ENCODE results near the gene ARHGAP22. TPM values are rescaled to one million over a fixed set of nuclear protein-coding genes. Genes with fewer than 3 reads are reported as not detected.

ARHGAP22 gene
- total RNA-seq, 2 donors from 2014 or later = 4.4 to 8.6 TPM

DNA sequence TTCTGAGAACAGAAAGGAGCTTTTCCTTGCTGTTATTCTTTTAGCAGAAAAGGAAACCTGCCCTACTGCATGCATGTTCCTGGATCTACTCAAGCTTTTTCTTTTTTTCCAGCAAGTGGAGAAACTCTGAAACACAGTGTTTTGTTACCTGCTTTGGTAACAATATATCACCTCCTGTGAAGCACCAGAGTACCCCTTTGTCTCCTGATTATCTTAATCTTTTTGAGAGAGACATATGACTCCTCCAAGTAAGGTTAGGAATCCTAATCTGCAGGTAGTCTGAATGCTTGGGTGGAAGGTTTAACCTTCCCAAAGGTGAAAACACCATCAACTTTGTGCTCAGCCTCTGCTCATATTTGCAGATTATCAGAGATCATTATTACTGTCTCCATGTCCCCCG is 205.3 kb downstream of the ARHGAP22 start:
- TF ChIP-seq POLR2AphosphoS5 (IDR thresholded peaks at IDR 0.05) = no peak
- TF ChIP-seq, protein P1, sequence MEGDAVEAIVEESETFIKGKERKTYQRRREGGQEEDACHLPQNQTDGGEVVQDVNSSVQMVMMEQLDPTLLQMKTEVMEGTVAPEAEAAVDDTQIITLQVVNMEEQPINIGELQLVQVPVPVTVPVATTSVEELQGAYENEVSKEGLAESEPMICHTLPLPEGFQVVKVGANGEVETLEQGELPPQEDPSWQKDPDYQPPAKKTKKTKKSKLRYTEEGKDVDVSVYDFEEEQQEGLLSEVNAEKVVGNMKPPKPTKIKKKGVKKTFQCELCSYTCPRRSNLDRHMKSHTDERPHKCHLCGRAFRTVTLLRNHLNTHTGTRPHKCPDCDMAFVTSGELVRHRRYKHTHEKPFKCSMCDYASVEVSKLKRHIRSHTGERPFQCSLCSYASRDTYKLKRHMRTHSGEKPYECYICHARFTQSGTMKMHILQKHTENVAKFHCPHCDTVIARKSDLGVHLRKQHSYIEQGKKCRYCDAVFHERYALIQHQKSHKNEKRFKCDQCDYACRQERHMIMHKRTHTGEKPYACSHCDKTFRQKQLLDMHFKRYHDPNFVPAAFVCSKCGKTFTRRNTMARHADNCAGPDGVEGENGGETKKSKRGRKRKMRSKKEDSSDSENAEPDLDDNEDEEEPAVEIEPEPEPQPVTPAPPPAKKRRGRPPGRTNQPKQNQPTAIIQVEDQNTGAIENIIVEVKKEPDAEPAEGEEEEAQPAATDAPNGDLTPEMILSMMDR (IDR thresholded peaks at IDR 0.05) = no peak
- no peak for TF ChIP-seq POLR2A (IDR thresholded peaks at IDR 0.05)
- H3K27ac ChIP-seq = no peak overlapping the region
- no peak for DNase-seq (ENCODE audit: low spot score)
- H3K27me3 ChIP-seq (replicated peaks; ENCODE audit: insufficient read depth) = no peaks in the 10 kb centered on the region
- WGBS = 100% methylated on average over 1 of the region's 1 CpG
- H3K36me3 ChIP-seq = no peaks in the 10 kb centered on the region
- H3K4me1 ChIP-seq (replicated peaks) = no peaks in the 10 kb centered on the region
- no peak overlapping the region for H3K4me3 ChIP-seq
- intact Hi-C loops (cut with DNase I) = no loop called here
- H3K9me3 ChIP-seq = no peaks in the 10 kb centered on the region

DNA sequence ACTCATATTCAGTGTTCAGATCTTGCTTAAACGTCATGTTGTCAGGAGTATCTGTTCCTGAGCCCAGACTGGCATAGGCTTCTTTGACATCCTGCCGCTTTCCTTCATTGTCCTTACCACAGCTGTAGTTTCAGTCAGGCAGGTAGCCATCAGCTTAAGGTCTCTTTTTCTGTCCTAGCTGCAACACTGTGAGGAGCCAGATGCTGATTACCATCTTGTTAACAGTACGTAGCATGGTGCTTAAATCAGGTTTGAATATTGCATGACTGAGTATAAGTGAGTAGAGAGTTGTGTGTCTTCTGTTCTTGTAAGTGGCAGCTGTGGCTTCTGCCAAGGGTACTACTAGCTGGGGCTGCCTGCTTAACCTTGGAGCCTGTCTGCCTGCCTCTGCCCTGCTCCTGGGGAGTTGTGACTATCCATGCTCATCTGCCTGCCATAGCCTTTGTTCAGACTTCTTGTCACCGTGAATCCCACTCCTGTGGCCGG is 205.8 kb downstream of the ARHGAP22 start:
- intact Hi-C loops (cut with DNase I) = no loop called here
- Histone ChIP-seq H3K4me3 (no peak overlapping the region), H3K36me3 (no peaks in the 10 kb centered on the region), H3K9me3 (no peaks in the 10 kb centered on the region), H3K4me1 (replicated peaks) (no peaks in the 10 kb centered on the region), H3K27ac (no peak overlapping the region), H3K27me3 (replicated peaks; ENCODE audit: insufficient read depth) (no peaks in the 10 kb centered on the region)
- TF ChIP-seq, protein P1 (IDR thresholded peaks at IDR 0.05) = no peak
- TF ChIP-seq POLR2AphosphoS5 (IDR thresholded peaks at IDR 0.05) (no peak), POLR2A (IDR thresholded peaks at IDR 0.05) (no peak)
- DNase-seq (ENCODE audit: low spot score) = no peak
- WGBS = 77% methylated on average over 5 of the region's 5 CpGs

DNA sequence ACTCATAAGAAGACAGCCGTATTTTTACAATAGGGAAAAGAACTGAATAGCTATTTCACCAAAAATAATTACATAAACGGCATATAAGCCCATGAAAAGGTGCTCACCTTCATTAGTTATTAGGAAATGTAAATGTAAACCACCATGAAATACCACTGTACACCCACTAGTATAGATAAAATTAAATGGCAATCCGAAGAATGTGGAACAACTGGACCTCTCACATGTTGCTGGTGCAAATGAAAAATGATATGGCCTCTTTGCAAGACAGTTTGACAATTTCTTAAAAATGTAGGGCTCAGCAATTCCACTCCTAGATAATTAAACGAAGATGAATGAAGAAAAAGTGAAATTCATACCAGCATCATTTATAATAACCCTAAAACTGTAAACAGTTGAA is 206.6 kb downstream of the ARHGAP22 start:
- H3K27me3 ChIP-seq (replicated peaks; ENCODE audit: insufficient read depth) = no peaks in the 10 kb centered on the region
- intact Hi-C loops (cut with DNase I) = no loop called here
- H3K4me3 ChIP-seq = no peak overlapping the region
- no peak for DNase-seq (ENCODE audit: low spot score)
- H3K27ac ChIP-seq = no peak overlapping the region
- H3K4me1 ChIP-seq (replicated peaks) = no peaks in the 10 kb centered on the region
- no peaks in the 10 kb centered on the region for H3K9me3 ChIP-seq
- TF ChIP-seq POLR2A (IDR thresholded peaks at IDR 0.05) = no peak
- TF ChIP-seq POLR2AphosphoS5 (IDR thresholded peaks at IDR 0.05) = no peak
- TF ChIP-seq, protein P1 (IDR thresholded peaks at IDR 0.05) = no peak
- no peaks in the 10 kb centered on the region for H3K36me3 ChIP-seq
- 67% methylated on average over 4 of the region's 4 CpGs for WGBS

Small RNAs within 50 kb of the gene (small RNA-seq; reads per million reads assigned to genes)
- 0 reads per million in 2 donors for gene AC016397.1

Other genes with a start within 250 kb of the ARHGAP22 start
- gene WDFY4, start 79.8 kb upstream of the ARHGAP22 start, total RNA-seq = 1 to 10 TPM in 1 of 2 donors, under 1 TPM in 1; 0.59 to 5.7 TPM